ENCODE measurements around the gene IL17RB.

- TF ChIP-seq CTCF (IDR thresholded peaks at IDR 0.05) (no peak), POLR2AphosphoS5 (IDR thresholded peaks at IDR 0.05) (no peak), POLR2A (IDR thresholded peaks at IDR 0.05) (no peak)
These were observed 10.1 kb upstream of the IL17RB start for GRCh38 chr3:53836084-53836872.

Data from breast epithelium (tissue), 3 donors.